ENCODE data around the gene SYCP2.

DNA sequence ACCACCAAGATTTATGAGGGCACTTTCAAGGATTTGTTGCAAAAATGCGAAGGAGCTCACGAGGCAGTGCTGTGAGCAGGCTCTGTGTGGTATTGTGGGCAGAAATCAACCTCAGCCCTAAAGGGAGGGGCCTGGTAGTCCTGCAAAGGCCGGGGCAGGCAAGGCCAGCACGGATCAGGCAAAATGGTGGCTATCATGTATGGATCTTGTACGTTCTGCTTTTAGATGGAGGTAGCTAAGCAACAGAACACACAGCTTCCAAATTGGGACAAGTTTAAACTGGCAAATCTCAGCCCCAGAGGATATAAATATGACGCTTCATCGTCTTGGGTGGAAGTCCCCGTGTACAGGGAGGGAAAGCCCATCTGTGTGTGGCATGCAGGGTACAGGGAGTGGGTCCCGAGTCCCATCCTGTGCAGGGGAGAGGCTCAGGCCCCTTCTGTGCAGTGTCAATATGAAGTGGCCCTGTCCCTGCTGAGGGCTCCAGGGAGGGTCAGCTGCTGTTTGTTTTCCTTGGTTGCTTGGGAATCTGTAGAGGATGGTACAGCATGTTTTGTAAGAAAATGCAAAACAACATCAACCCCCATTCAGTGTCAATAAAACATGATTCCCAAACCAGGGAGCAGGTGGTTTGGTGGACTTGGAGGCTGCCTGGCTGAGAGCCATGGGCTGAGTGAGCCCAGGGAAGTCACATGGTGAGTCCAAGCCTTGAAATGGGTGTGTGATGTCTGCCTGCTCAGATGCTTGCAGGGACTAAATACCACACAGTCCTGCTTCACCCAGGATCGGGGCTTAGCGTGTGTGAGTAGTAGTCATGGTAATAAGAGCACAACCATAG lies 113.0 kb downstream of the SYCP2 start:
- TF ChIP-seq, protein P1, sequence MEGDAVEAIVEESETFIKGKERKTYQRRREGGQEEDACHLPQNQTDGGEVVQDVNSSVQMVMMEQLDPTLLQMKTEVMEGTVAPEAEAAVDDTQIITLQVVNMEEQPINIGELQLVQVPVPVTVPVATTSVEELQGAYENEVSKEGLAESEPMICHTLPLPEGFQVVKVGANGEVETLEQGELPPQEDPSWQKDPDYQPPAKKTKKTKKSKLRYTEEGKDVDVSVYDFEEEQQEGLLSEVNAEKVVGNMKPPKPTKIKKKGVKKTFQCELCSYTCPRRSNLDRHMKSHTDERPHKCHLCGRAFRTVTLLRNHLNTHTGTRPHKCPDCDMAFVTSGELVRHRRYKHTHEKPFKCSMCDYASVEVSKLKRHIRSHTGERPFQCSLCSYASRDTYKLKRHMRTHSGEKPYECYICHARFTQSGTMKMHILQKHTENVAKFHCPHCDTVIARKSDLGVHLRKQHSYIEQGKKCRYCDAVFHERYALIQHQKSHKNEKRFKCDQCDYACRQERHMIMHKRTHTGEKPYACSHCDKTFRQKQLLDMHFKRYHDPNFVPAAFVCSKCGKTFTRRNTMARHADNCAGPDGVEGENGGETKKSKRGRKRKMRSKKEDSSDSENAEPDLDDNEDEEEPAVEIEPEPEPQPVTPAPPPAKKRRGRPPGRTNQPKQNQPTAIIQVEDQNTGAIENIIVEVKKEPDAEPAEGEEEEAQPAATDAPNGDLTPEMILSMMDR (conservative IDR thresholded peaks at IDR 0.05): no peak
- no peak for TF ChIP-seq ZFX (IDR thresholded peaks at IDR 0.05)

Data from C4-2B (cell line).